Melanocyte of skin (primary cell): ENCODE results near the gene THOC5. TPM values are rescaled to one million over a fixed set of nuclear protein-coding genes. Genes with fewer than 3 reads are reported as not detected.

Experiments
- total RNA-seq, 2 donors: library from RNA; depleted of rRNA; stranded (reverse); fragments of >200 nt; gene quantifications; 2 replicates each; pipeline ENCODE4 v1.2.3, GENCODE V29; 2012

Gene THOC5
- total RNA-seq, result 10 to 100 TPM; 26.5 to 38.3 TPM

GRCh38 chr22:29553351-29554224, at the start of gene THOC5:
TSS of gene THOC5 (minus strand) at chr22:29553757. CDS start at chr22:29549147, 4,610 bp downstream.

GRCh38 chr22:29479417-29480261, 73.9 kb downstream of the THOC5 start, which contains the start of gene NEFH:
TSS of gene NEFH (plus strand) at chr22:29480218. CDS start at chr22:29480263, 45 bp downstream.

Other genes starting within 250 kb of the THOC5 start
- 10 to 100 TPM; 17.6 to 18.3 TPM for gene GAS2L1, start 247.1 kb downstream of the THOC5 start, total RNA-seq
- not detected for gene RASL10A, start 238.1 kb downstream of the THOC5 start, total RNA-seq
- 10 to 100 TPM; 66.6 to 77.8 TPM for gene AP1B1, start 165.2 kb downstream of the THOC5 start, total RNA-seq
- not detected for gene RFPL1, start 115.2 kb downstream of the THOC5 start, total RNA-seq
- gene NEFH, start 73.5 kb downstream of the THOC5 start, total RNA-seq, result 1 to 10 TPM in 1 of 2 donors, not detected in 1; 1.3 TPM
- 10 to 100 TPM; 42.0 to 49.6 TPM for gene NIPSNAP1, start 27.4 kb upstream of the THOC5 start, total RNA-seq
- 10 to 100 TPM; 56.1 to 67.9 TPM for gene NF2, start 49.9 kb upstream of the THOC5 start, total RNA-seq
- not detected for gene CABP7, start 166.2 kb upstream of the THOC5 start, total RNA-seq
- gene ZMAT5, start 213.2 kb upstream of the THOC5 start, total RNA-seq, result 10 to 100 TPM; 16.2 to 19.3 TPM
- gene UQCR10, start 213.6 kb upstream of the THOC5 start, total RNA-seq, result 10 to 100 TPM; 63.3 to 88.6 TPM